ENCODE results near the gene UBE4B. TPM values are rescaled to one million over a fixed set of nuclear protein-coding genes. Genes with fewer than 3 reads are reported as not detected.
A peak's percentile ranks its signal among the peaks of the same experiment; 100 is the strongest.

Gene UBE4B
- total and polyA plus RNA-seq, 2 of the 13 experiments (the other 11 are each of a cell fraction or from before 2014, with no cell fraction given) = 15.2 to 24.8 TPM

GRCh38 chr1:10171105-10171767, 138.5 kb downstream of the UBE4B start (continued):
- TF ChIP-seq ZNF747 (CRISPR knock-in tag; IDR thresholded peaks at IDR 0.05; ENCODE audit: borderline replicate concordance) = no peak
- TF ChIP-seq FOXA3 (CRISPR knock-in tag; IDR thresholded peaks at IDR 0.05) = peak; percentile 91
- peak; percentile 43 for TF ChIP-seq ERF (CRISPR knock-in tag; IDR thresholded peaks at IDR 0.05)
- peak; percentile 59; the same call in 1 of the 2 replicates for TF ChIP-seq ARNTL (CRISPR knock-in tag; IDR thresholded peaks at IDR 0.05)
- TF ChIP-seq PATZ1 (CRISPR knock-in tag; IDR thresholded peaks at IDR 0.05) = peak; percentile 58
- TF ChIP-seq CBX2 (IDR thresholded peaks at IDR 0.05; ENCODE audit: low read depth, low read length) = no peak
- no peak for TF ChIP-seq CBX2 (CRISPR knock-in tag; IDR thresholded peaks at IDR 0.05; ENCODE audit: low read depth)
- TF ChIP-seq FOXP1 (IDR thresholded peaks at IDR 0.05) = no peak
- peak; percentile 84 for TF ChIP-seq FOXP1 (CRISPR knock-in tag; IDR thresholded peaks at IDR 0.05)
- TF ChIP-seq DDIT3 (CRISPR knock-in tag; IDR thresholded peaks at IDR 0.05) = no peak
- 0 out of 2 replicates have a peak, but pooled peaks have one; percentile 38 for TF ChIP-seq PREB (CRISPR knock-in tag; IDR thresholded peaks at IDR 0.05)
- TF ChIP-seq ARNT2 (CRISPR knock-in tag; IDR thresholded peaks at IDR 0.05; ENCODE audit: low read depth) = peak; percentile 53; the same call in 1 of the 2 replicates
- TF ChIP-seq HBP1 (CRISPR knock-in tag; IDR thresholded peaks at IDR 0.05; ENCODE audit: low read depth) = 0 out of 2 replicates have a peak, but pooled peaks have one; percentile 5
- no peak for TF ChIP-seq MXD3 (CRISPR knock-in tag; IDR thresholded peaks at IDR 0.05)
- peak; percentile 91; the same call in 1 of the 2 replicates for TF ChIP-seq ZNF605 (CRISPR knock-in tag; IDR thresholded peaks at IDR 0.05)
- peak; percentile 85; the same call in 1 of the 2 replicates for TF ChIP-seq POGZ (CRISPR knock-in tag; IDR thresholded peaks at IDR 0.05)
- no peak for TF ChIP-seq ZNF777 (CRISPR knock-in tag; IDR thresholded peaks at IDR 0.05)
- TF ChIP-seq MLX (CRISPR knock-in tag; IDR thresholded peaks at IDR 0.05) = 0 out of 2 replicates have a peak, but pooled peaks have one; percentile 42
- TF ChIP-seq ONECUT2 (CRISPR knock-in tag; IDR thresholded peaks at IDR 0.05) = no peak
- TF ChIP-seq SOX5 (CRISPR knock-in tag; IDR thresholded peaks at IDR 0.05; ENCODE audit: borderline replicate concordance) = peak; percentile 80; the same call in 1 of the 2 replicates
- no peak for TF ChIP-seq CERS6 (CRISPR knock-in tag; IDR thresholded peaks at IDR 0.05)
- peak; percentile 53; the same call in 1 of the 2 replicates for TF ChIP-seq ZFP90 (CRISPR knock-in tag; IDR thresholded peaks at IDR 0.05; ENCODE audit: borderline replicate concordance)
- TF ChIP-seq PHF21A (CRISPR knock-in tag; IDR thresholded peaks at IDR 0.05) = peak; percentile 98

Measured in HepG2 (cell line).